Loucy (cell line): ENCODE data around the gene PBXIP1.

Experiments
- H2AFZ ChIP-seq: fragments of 200-600 bp; sonication (generic); 2 replicates; pipeline ENCODE4 v1.6.0; 2016; ENCODE audit warnings: antibody characterized with exemption, mild to moderate bottlenecking, low read length, moderate library complexity
- H3F3A ChIP-seq: fragments of 200-600 bp; 2 replicates; pipeline ENCODE4 v1.6.0; 2016; ENCODE audit warnings: antibody characterized with exemption, low read depth, mild to moderate bottlenecking
- H3K27me3 ChIP-seq: fragments of 200-600 bp; sonication (generic); 2 replicates; pipeline ENCODE4 v1.6.1; 2014; ENCODE audit warnings: low read length, mild to moderate bottlenecking; ENCODE audit not compliant: insufficient read depth, poor library complexity, severe bottlenecking
- H3K36me3 ChIP-seq: fragments of 200-600 bp; sonication (generic); 2 replicates; pipeline ENCODE4 v1.6.1; 2016; ENCODE audit warnings: low read length; ENCODE audit not compliant: insufficient read depth
- H3K4me1 ChIP-seq: fragments of 200-600 bp; sonication (generic); 2 replicates; pipeline ENCODE4 v1.5.1; 2014; ENCODE audit warnings: low read length, mild to moderate bottlenecking; ENCODE audit not compliant: insufficient read depth, poor library complexity, severe bottlenecking
- H3K4me2 ChIP-seq: fragments of 200-600 bp; sonication (generic); 2 replicates; pipeline ENCODE4 v1.6.0; 2014; ENCODE audit warnings: antibody characterized with exemption, low read length, low read depth, mild to moderate bottlenecking; ENCODE audit not compliant: poor library complexity, severe bottlenecking
- H3K4me3 ChIP-seq: fragments of 200-600 bp; sonication (generic); 2 replicates; pipeline ENCODE4 v1.5.1; 2014; ENCODE audit warnings: low read length, mild to moderate bottlenecking, mixed read lengths; ENCODE audit not compliant: poor library complexity, severe bottlenecking
- H3K79me2 ChIP-seq: fragments of 200-600 bp; sonication (generic); 2 replicates; pipeline ENCODE4 v1.6.1; 2014; ENCODE audit warnings: low read length; ENCODE audit not compliant: insufficient read depth
- H3K9ac ChIP-seq: fragments of 200-600 bp; sonication (generic); 2 replicates; pipeline ENCODE4 v1.6.0; 2014; ENCODE audit warnings: mild to moderate bottlenecking, low read depth, low read length, moderate library complexity; ENCODE audit not compliant: poor library complexity, severe bottlenecking
- H3K9me2 ChIP-seq: fragments of 200-600 bp; sonication (generic); replicated peaks from 2 replicates; pipeline ENCODE4 v1.6.1; 2016; ENCODE audit warnings: low read depth, low read length, mixed read lengths
- H3K9me3 ChIP-seq: fragments of 200-600 bp; sonication (generic); 2 replicates; pipeline ENCODE4 v1.6.1; 2014; ENCODE audit warnings: mild to moderate bottlenecking, antibody characterized with exemption, low read length, low read depth; ENCODE audit not compliant: insufficient read depth
- H4K20me1 ChIP-seq: fragments of 200-600 bp; sonication (generic); 2 replicates; pipeline ENCODE4 v1.6.0; 2014; ENCODE audit warnings: antibody characterized with exemption, low read length, mild to moderate bottlenecking; ENCODE audit not compliant: insufficient read depth, poor library complexity, severe bottlenecking
- EZH2phosphoT487 ChIP-seq: fragments of 200-600 bp; IDR thresholded peaks from 2 replicates; pipeline ENCODE4 v1.6.1; 2018; ENCODE audit warnings: antibody characterized with exemption, mild to moderate bottlenecking, moderate library complexity, borderline replicate concordance
- TF ChIP-seq, protein P1 (sequence below): fragments of 200-600 bp; sonication (generic); conservative IDR thresholded peaks from 2 replicates; pipeline ENCODE4 v1.5.1; 2014; ENCODE audit warnings: mild to moderate bottlenecking, antibody characterized with exemption, low read length

PBXIP1 gene

DNA sequence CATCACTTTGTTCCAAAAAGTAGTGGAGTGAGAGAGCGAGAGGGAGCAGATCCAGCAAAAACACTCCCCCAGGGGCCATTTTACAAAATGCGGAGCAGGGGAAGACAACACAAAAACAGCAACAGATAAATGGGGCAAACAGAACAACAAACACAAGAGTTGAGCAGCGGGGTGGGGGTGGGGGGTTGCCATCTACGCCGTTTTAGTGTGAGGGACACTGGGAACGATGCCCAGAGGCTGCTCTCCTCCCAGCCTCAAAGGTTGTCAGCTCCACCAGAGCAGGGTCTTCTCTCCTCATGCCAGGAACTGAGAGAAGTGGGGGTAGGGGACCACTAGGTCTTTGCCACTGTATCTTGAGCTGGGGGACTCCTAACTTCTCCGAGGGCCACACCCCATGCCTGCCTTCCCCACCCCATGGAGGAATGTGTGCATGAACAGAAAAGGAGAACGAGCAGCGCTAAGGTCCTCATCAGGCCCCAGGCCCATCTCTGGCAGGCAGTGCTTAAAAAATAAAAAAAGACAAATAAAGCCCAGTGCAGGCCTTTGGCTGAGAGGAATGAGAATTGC, 1.3 kb upstream of the PBXIP1 start:
- H3K9ac ChIP-seq, result peak overlapping the region; percentile 84

DNA sequence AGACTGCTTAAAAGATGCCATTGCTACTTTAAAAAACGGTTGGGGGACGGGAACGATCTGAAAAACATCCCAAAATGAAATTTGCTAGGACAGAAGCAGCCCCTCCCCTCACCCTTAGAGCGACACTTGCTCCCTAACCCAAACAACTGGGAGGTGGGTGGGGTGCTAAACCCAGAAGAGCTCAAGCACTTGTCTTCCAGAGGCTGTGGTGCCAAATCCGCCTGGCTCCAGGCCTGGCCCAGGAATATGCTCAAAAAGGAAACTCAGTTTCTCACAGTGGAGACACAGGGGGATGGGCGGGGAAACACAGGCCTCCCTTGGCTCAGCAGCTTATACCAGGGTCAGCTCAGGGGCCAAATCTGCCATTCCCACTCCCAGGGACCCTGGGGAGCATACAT, 644 bp upstream of the PBXIP1 start:
- peak overlapping the region; percentile 86 for H3K4me2 ChIP-seq
- H4K20me1 ChIP-seq, result peaks cover 24% of the 10 kb centered on the region
- peaks cover 10% of the 10 kb centered on the region; the same call in 1 of the 2 replicates for H3F3A ChIP-seq
- no peak overlapping the region for H2AFZ ChIP-seq
- TF ChIP-seq, protein P1, sequence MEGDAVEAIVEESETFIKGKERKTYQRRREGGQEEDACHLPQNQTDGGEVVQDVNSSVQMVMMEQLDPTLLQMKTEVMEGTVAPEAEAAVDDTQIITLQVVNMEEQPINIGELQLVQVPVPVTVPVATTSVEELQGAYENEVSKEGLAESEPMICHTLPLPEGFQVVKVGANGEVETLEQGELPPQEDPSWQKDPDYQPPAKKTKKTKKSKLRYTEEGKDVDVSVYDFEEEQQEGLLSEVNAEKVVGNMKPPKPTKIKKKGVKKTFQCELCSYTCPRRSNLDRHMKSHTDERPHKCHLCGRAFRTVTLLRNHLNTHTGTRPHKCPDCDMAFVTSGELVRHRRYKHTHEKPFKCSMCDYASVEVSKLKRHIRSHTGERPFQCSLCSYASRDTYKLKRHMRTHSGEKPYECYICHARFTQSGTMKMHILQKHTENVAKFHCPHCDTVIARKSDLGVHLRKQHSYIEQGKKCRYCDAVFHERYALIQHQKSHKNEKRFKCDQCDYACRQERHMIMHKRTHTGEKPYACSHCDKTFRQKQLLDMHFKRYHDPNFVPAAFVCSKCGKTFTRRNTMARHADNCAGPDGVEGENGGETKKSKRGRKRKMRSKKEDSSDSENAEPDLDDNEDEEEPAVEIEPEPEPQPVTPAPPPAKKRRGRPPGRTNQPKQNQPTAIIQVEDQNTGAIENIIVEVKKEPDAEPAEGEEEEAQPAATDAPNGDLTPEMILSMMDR, result no peak
- TF ChIP-seq EZH2phosphoT487, result no peak
- no peaks in the 10 kb centered on the region for H3K9me2 ChIP-seq
- no peaks in the 10 kb centered on the region; the same call in 1 of the 2 replicates for H3K36me3 ChIP-seq
- peaks cover 67% of the 10 kb centered on the region for H3K4me1 ChIP-seq
- H3K4me3 ChIP-seq, result peak overlapping the region; percentile 86
- H3K79me2 ChIP-seq, result peaks cover 85% of the 10 kb centered on the region
- no peaks in the 10 kb centered on the region for H3K27me3 ChIP-seq
- H3K9me3 ChIP-seq, result no peaks in the 10 kb centered on the region
- peak overlapping the region; percentile 84 for H3K9ac ChIP-seq

More for the DNA sequence above, 1.3 kb upstream of the PBXIP1 start:
- Histone ChIP-seq H3K9me3 (no peaks in the 10 kb centered on the region), H3K9me2 (no peaks in the 10 kb centered on the region), H3F3A (peaks cover 10% of the 10 kb centered on the region; the same call in 1 of the 2 replicates), H4K20me1 (peaks cover 24% of the 10 kb centered on the region), H3K4me3 (no peak overlapping the region), H3K36me3 (no peaks in the 10 kb centered on the region; the same call in 1 of the 2 replicates), H3K79me2 (peaks cover 82% of the 10 kb centered on the region), H3K27me3 (no peaks in the 10 kb centered on the region), H2AFZ (no peak overlapping the region), H3K4me1 (peaks cover 61% of the 10 kb centered on the region), H3K4me2 (peak overlapping the region; percentile 86)
- no peak for TF ChIP-seq EZH2phosphoT487
- TF ChIP-seq, protein P1, result no peak

DNA sequence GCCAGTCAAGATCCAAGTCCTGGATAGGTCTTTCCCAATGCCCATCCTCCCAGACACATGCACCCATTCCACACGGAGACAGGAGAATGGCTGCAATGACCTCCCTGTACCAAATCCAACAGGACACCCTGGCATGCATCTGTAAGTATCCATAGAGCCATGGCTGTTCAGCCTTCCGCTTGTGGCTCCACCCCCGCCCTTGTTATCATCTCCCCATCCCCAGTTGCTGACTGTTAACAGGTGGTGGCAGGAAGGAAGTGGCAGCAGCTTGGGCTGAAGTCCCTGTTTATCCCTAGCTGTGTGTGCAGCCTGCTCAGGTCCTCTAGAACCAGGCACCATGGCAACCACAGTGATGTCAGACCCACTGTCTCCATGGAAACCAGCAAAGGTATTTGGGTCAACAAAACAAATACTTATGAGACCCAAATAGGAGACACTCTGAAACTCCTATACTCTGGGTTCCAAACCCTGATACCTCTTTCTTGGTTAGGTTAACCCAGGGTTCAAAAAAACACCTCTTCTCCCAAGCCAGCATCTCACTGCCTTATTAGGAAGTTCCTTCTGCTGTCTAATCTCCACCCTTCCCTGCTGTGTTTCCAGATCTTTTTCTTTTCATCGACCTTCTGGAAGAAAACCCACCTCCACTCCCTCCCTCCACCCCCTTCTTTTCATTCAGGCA, 721 bp downstream of the PBXIP1 start:
- Histone ChIP-seq H3K4me3 (peak overlapping the region; percentile 86), H3K4me1 (peaks cover 75% of the 10 kb centered on the region), H3K36me3 (peaks cover 11% of the 10 kb centered on the region; the same call in 1 of the 2 replicates), H3K27me3 (no peaks in the 10 kb centered on the region), H3K79me2 (peaks cover 88% of the 10 kb centered on the region), H4K20me1 (peaks cover 24% of the 10 kb centered on the region), H3K9ac (peak overlapping the region; percentile 84), H3K4me2 (peak overlapping the region; percentile 86), H3K9me2 (no peaks in the 10 kb centered on the region), H3K9me3 (no peaks in the 10 kb centered on the region), H3F3A (peaks cover 10% of the 10 kb centered on the region; the same call in 1 of the 2 replicates), H2AFZ (no peak overlapping the region)
- no peak for TF ChIP-seq EZH2phosphoT487
- TF ChIP-seq, protein P1, result no peak
